GM12892 (cell line): ENCODE results near the gene ZNF536.

Experiments used
- POLR2A ChIP-seq: IDR thresholded peaks from 2 replicates; pipeline ENCODE4 v1.6.1; 2011; ENCODE audit warnings: low read depth, low read length, control low read depth
- POLR2AphosphoS5 ChIP-seq: IDR thresholded peaks from 2 replicates; pipeline ENCODE4 v1.6.1; 2011; ENCODE audit warnings: low read depth, low read length, control low read depth
- TAF1 ChIP-seq: IDR thresholded peaks from 2 replicates; pipeline ENCODE4 v1.6.1; 2011; ENCODE audit warnings: low read depth, mild to moderate bottlenecking, control low read depth, low read length, borderline replicate concordance

DNA sequence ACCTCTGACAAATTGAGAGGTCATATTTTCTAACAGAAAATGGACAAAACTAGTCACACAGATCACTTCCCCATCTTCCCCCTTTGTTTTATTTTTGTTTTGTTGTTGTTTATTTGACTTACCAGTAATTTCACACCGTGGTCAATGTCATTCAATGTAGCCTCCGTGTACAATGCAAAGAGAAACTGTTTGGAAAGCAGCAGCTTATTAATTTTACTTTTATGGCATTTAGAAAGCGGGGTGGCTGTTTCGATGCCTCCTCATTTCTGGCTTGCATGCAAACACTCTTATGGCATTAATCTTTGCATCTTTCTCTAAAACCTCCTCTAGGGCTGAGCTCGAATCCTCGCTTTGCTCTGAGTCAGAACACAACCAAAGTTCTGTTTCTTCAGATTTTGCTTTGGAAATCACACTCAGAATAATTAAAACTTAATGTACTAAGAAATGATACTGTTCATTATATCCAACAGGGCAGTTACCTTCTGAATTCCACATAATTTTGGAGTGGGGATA is 77.0 kb downstream of the ZNF536 start:
- TF ChIP-seq POLR2A (no peak), POLR2AphosphoS5 (no peak), TAF1 (no peak)
